ENCODE results near the gene C7orf33.
A peak's percentile ranks its signal among the peaks of the same experiment; 100 is the strongest.

C7orf33 gene

GRCh38 chr7:148628011-148628410 is 37.4 kb downstream of the C7orf33 start:
- no peak for DNase-seq (ENCODE audit: low spot score)

- DNase-seq (ENCODE audit: low spot score), result no peak
Observed at GRCh38 chr7:148630078-148630477, 39.5 kb downstream of the C7orf33 start.

GRCh38 chr7:148633761-148634160 is 43.2 kb downstream of the C7orf33 start:
- DNase-seq (ENCODE audit: low spot score), result no peak

- DNase-seq (ENCODE audit: low spot score), result no peak
Observed at GRCh38 chr7:148637094-148637493, 46.5 kb downstream of the C7orf33 start.

- no peak for DNase-seq (ENCODE audit: low spot score)
Observed at GRCh38 chr7:148645898-148646297, 55.3 kb downstream of the C7orf33 start.

- no peak for DNase-seq (ENCODE audit: low spot score)
Observed at GRCh38 chr7:148650232-148650858, 59.8 kb downstream of the C7orf33 start.

GRCh38 chr7:148652773-148653172 is 62.2 kb downstream of the C7orf33 start:
- no peak for DNase-seq (ENCODE audit: low spot score)

- DNase-seq (ENCODE audit: low spot score), result no peak
Observed at GRCh38 chr7:148657929-148658328, 67.4 kb downstream of the C7orf33 start.

GRCh38 chr7:148661471-148661870 is 70.9 kb downstream of the C7orf33 start:
- peak; percentile 6 for DNase-seq (ENCODE audit: low spot score)

- DNase-seq (ENCODE audit: low spot score), result no peak
Observed at GRCh38 chr7:148662646-148663045, 72.1 kb downstream of the C7orf33 start.

GRCh38 chr7:148664324-148664723 is 73.8 kb downstream of the C7orf33 start:
- DNase-seq (ENCODE audit: low spot score), result no peak

GRCh38 chr7:148665221-148665620 is 74.7 kb downstream of the C7orf33 start:
- DNase-seq (ENCODE audit: low spot score), result no peak
